HepG2 (cell line): ENCODE data around the gene XPC. TPM values are rescaled to one million over a fixed set of nuclear protein-coding genes. Genes with fewer than 3 reads are reported as not detected.

Experiments
- ATAC-seq: fragments of 200-7000 bp; cut with Tn5 transposase; 3 replicates; pipeline ENCODE4 v1.9.1; 2020; ENCODE audit warnings: mild to moderate bottlenecking, moderate library complexity
- BruUV-seq: library from RNA; stranded (reverse); fragments of 400-500 nt; replicated peaks from 2 replicates; lab custom pipeline; 2021; lab: Mats Ljungman, UMichigan
- CTCF ChIA-PET: fragments of 300-600 bp; formaldehyde crosslinking; extraction: SDS; loops from one replicate; lab custom pipeline; 2021; ENCODE audit warnings: low total read pairs, inconsistent platforms, low intra/inter-chr PET ratio; lab: Yijun Ruan, JAX
- POLR2A ChIA-PET: fragments of 350-600 bp; sonication (Branson Sonifier 250); formaldehyde crosslinking; loops from one replicate; lab custom pipeline; 2020; ENCODE audit warnings: antibody characterized with exemption, inconsistent platforms; lab: Yijun Ruan, JAX
- DNase-seq: peaks from one replicate; pipeline ENCODE4 v3.0.0-alpha.2; 2015; ENCODE audit warnings: low spot score
- FAIRE-seq: peaks from 3 replicates; lab custom pipeline; 2011; peaks lifted over from hg19 to GRCh38; lab: Jason Lieb, UNC
- H2AFZ ChIP-seq: one replicate; pipeline ENCODE4 v1.6.1; 2011; ENCODE audit warnings: low read length, inconsistent platforms
- H3K27ac ChIP-seq: fragments of 300-600 bp; 3 replicates; pipeline ENCODE4 v1.8.0; 2011; ENCODE audit warnings: mixed run types, mild to moderate bottlenecking, mixed read lengths, low read length, inconsistent platforms; ENCODE audit not compliant: insufficient read depth; ENCODE audit errors: extremely low read length
- H3K27me3 ChIP-seq, 2 experiments: fragments of 200-600 bp in 1 of 2; 2 replicates in 1 of 2; 3 replicates in 1 of 2; pipeline versions ENCODE4 v1.6.0 to v1.8.0; 2011; ENCODE audit warnings: low read length in 2 of 2, mild to moderate bottlenecking in 2 of 2, moderate library complexity in 2 of 2, inconsistent platforms in 1 of 2; ENCODE audit not compliant: insufficient read depth in 2 of 2, control insufficient read depth in 1 of 2
- H3K36me3 ChIP-seq, 2 experiments: fragments of 200-600 bp in 1 of 2; replicated peaks in 1 of 2; 2 replicates in 1 of 2; 3 replicates in 1 of 2; pipeline versions ENCODE4 v1.5.1 to v1.8.0; 2011; ENCODE audit warnings: low read length in 2 of 2, inconsistent platforms in 1 of 2; ENCODE audit not compliant: insufficient read depth in 2 of 2, control insufficient read depth in 1 of 2
- H3K4me1 ChIP-seq: 2 replicates; pipeline ENCODE4 v1.5.1; 2012; ENCODE audit warnings: low read length, inconsistent platforms; ENCODE audit not compliant: insufficient read depth
- H3K4me2 ChIP-seq: 2 replicates; pipeline ENCODE4 v1.6.0; 2011; ENCODE audit warnings: low read depth, low read length, inconsistent platforms
- H3K4me3 ChIP-seq, 3 experiments: fragments of 200-600 bp in 1 of 3; sonication (generic), shearing (Covaris generic) in 1 of 3; replicated peaks in 1 of 3; 2 replicates each; pipeline ENCODE4 v1.5.1; 2011 to 2016; ENCODE audit warnings: low read length in 3 of 3, inconsistent platforms in 2 of 3, low read depth in 2 of 3, mild to moderate bottlenecking in 2 of 3, control low read depth in 1 of 3, mixed read lengths in 1 of 3; ENCODE audit not compliant: insufficient read depth in 1 of 3
- H3K79me2 ChIP-seq: one replicate; pipeline ENCODE4 v1.6.1; 2011; ENCODE audit warnings: low read length, inconsistent platforms; ENCODE audit not compliant: insufficient read depth
- H3K9ac ChIP-seq: 2 replicates; pipeline ENCODE4 v1.6.0; 2011; ENCODE audit warnings: mild to moderate bottlenecking, low read depth, low read length, inconsistent platforms; ENCODE audit not compliant: insufficient read depth
- H3K9me3 ChIP-seq: 2 replicates; pipeline ENCODE4 v1.5.1; 2012; ENCODE audit warnings: mild to moderate bottlenecking, low read length
- H4K20me1 ChIP-seq: 2 replicates; pipeline ENCODE4 v1.6.0; 2011; ENCODE audit warnings: inconsistent platforms, mild to moderate bottlenecking, low read length, moderate library complexity; ENCODE audit not compliant: insufficient read depth
- AKNA ChIP-seq: sonication (generic); formaldehyde crosslinking; IDR thresholded peaks from 2 replicates; pipeline ENCODE4 v1.4.0; 2020; ENCODE audit warnings: missing genetic modification reagents, borderline replicate concordance
- SMAD9 ChIP-seq: sonication (generic); formaldehyde crosslinking; IDR thresholded peaks from 2 replicates; pipeline ENCODE4 v1.5.1; 2020; ENCODE audit warnings: mild to moderate bottlenecking, missing genetic modification reagents
- TFDP2 ChIP-seq: sonication (generic); formaldehyde crosslinking; IDR thresholded peaks from 2 replicates; pipeline ENCODE4 v1.4.0; 2020; ENCODE audit warnings: missing genetic modification reagents
- THRA ChIP-seq: sonication (generic); formaldehyde crosslinking; IDR thresholded peaks from 2 replicates; pipeline ENCODE4 v1.4.0; 2020; ENCODE audit warnings: missing genetic modification reagents, borderline replicate concordance
- ZBTB7B ChIP-seq: sonication (generic); formaldehyde crosslinking; IDR thresholded peaks from 2 replicates; pipeline ENCODE4 v1.4.0; 2020; ENCODE audit warnings: missing genetic modification reagents
- ZNF24 ChIP-seq: fragments of 450-650 bp; IDR thresholded peaks from 2 replicates; pipeline ENCODE4 v1.6.1; 2017; ENCODE audit warnings: antibody characterized with exemption, mild to moderate bottlenecking
- ZNF335 ChIP-seq: sonication (generic); formaldehyde crosslinking; IDR thresholded peaks from 2 replicates; pipeline ENCODE4 v1.4.0; 2020; ENCODE audit warnings: missing genetic modification reagents
- ZNF674 ChIP-seq: sonication (generic); formaldehyde crosslinking; IDR thresholded peaks from 2 replicates; pipeline ENCODE4 v1.5.0; 2020; ENCODE audit warnings: low read depth, mild to moderate bottlenecking, missing genetic modification reagents
- ZNF704 ChIP-seq: sonication (generic); formaldehyde crosslinking; IDR thresholded peaks from 2 replicates; pipeline ENCODE4 v1.8.1; 2023; ENCODE audit warnings: mild to moderate bottlenecking, inconsistent platforms, moderate library complexity, missing genetic modification reagents, borderline replicate concordance
- WGBS: methylation state at CpG from one replicate; pipeline ENCODE4 v1.1.6; 2017; ENCODE audit warnings: low lambda C conversion rate; 5-methylcytosine and 5-hydroxymethylcytosine counted together
- in situ Hi-C: cut with HindIII; loops from 2 replicates; pipeline ENCODE4 v1.10.0; 2017; ENCODE audit warnings: low pct_unique_long_range_greater_than_20kb; ENCODE audit not compliant: extremely low pct_ligation_motif_present
- intact Hi-C: fragments of 100-400 bp; cut with micrococcal nuclease; formaldehyde crosslinking; loops from one replicate; pipeline ENCODE4 v1.10.0; 2022; ENCODE audit not compliant: unreplicated experiment
- polyA plus RNA-seq, 8 experiments: library from polyadenylated mRNA; depleted of rRNA in 3 of 8; stranded (reverse) in 7 of 8; unstranded in 1 of 8; fragments of >200 nt; fragmentation: Illumina TruSeq in 4 of 8; extraction: Trizol in 4 of 8; gene quantifications; 2 replicates each; pipeline versions ENCODE4 v1.2.1 to v1.2.3, GENCODE V29; 2011 to 2016; ENCODE audit warnings: low read depth in 4 of 8, missing spikeins in 1 of 8, mixed read lengths in 1 of 8; ENCODE audit not compliant: insufficient read depth in 1 of 8
- total RNA-seq, 5 experiments: library from RNA; depleted of rRNA; stranded (reverse); fragments of >200 nt; fragmentation: Illumina TruSeq; extraction: Trizol; gene quantifications; 2 replicates each; pipeline ENCODE4 v1.2.3, GENCODE V29; 2016; ENCODE audit warnings: low read depth in 1 of 5

XPC gene
- total and polyA plus RNA-seq, 2 of the 13 experiments (the other 11 are each of a cell fraction or from before 2014, with no cell fraction given) = 9.4 to 24.1 TPM

GRCh38 chr3:14161282-14161681 lies 17.1 kb downstream of the XPC start (continued):
- TF ChIP-seq SMAD9 (CRISPR knock-in tag) (no peak), ZBTB7B (CRISPR knock-in tag) (no peak), ZNF704 (CRISPR knock-in tag) (no peak), TFDP2 (CRISPR knock-in tag) (no peak), AKNA (CRISPR knock-in tag) (no peak)

GRCh38 chr3:14159426-14159825 lies 19.0 kb downstream of the XPC start:
- Histone ChIP-seq H3K79me2 (no peaks in the 10 kb centered on the region), H3K27ac (no peak overlapping the region), H3K4me3 (no peak overlapping the region), H3K9me3 (peaks cover 8% of the 10 kb centered on the region), H4K20me1 (peaks cover 2% of the 10 kb centered on the region; the same call in 1 of the 2 replicates), H3K4me1 (no peaks in the 10 kb centered on the region), H3K4me2 (no peak overlapping the region), H3K9ac (no peak overlapping the region), H3K27me3 (no peaks in the 10 kb centered on the region), H3K36me3 (peaks cover 24 to 89% of the 10 kb centered on the region in 2 experiments), H2AFZ (no peak overlapping the region)
- TF ChIP-seq THRA (CRISPR knock-in tag) = no peak
- no peak for TF ChIP-seq ZNF674
- no peak for TF ChIP-seq ZNF24
- no peak for TF ChIP-seq ZNF335
- WGBS = 98% methylated on average over 8 of the region's 8 CpGs
- FAIRE-seq (no peak), ATAC-seq (no peak), DNase-seq (no peak)
- no TSS peak for BruUV-seq
- intact Hi-C loops = no loop called here
- ChIA-PET CTCF (no interaction called here), POLR2A (no interaction called here)
- in situ Hi-C loops = no loop called here
